ENCODE measurements around the gene IL15. TPM values are rescaled to one million over a fixed set of nuclear protein-coding genes. Genes with fewer than 3 reads are reported as not detected.

IL15 gene
- total and polyA plus RNA-seq, 2 of the 4 experiments (the other 2 are of a cell fraction) = 5.0 to 5.2 TPM

- CTCF ChIA-PET = no interaction called here
- no peak for ATAC-seq (ENCODE audit: low read depth)
Measured at GRCh38 chr4:141771889-141772830, 135.8 kb downstream of the IL15 start.

More at GRCh38 chr4:141771889-141772830, 135.8 kb downstream of the IL15 start:
- Histone ChIP-seq H3K79me1 (ENCODE audit: low read depth in 1 of 2, low read length in 2 of 2) (no peaks in the 10 kb centered on the region), H3K9ac (ENCODE audit: low read depth, low read length) (no peak overlapping the region), H3K14ac (replicated peaks; ENCODE audit: low read depth, low read length) (no peak overlapping the region), H2BK5ac (ENCODE audit: low read depth, low read length, poor library complexity, severe bottlenecking) (no peak overlapping the region), H2BK120ac (ENCODE audit: low read depth, low read length) (no peak overlapping the region), H3K27me3 (ENCODE audit: control insufficient read depth, insufficient read depth, low read length) (no peaks in the 10 kb centered on the region), H3K4ac (ENCODE audit: low read depth, low read length) (no peak overlapping the region), H4K8ac (ENCODE audit: low read depth in 2 of 2, low read length in 2 of 2) (no peak overlapping the region), H3K27ac (ENCODE audit: insufficient read depth, low read length) (no peak overlapping the region), H3K56ac (ENCODE audit: extremely low read depth, insufficient read depth, low read length) (no peak overlapping the region), H3K23ac (ENCODE audit: low read depth, low read length) (no peak overlapping the region; the same call in 1 of the 2 replicates), H2AK9ac (replicated peaks; ENCODE audit: low read depth, low read length, poor library complexity) (no peak overlapping the region), H4K20me1 (ENCODE audit: insufficient read depth, low read length) (no peaks in the 10 kb centered on the region), H3K18ac (ENCODE audit: low read depth, low read length) (peak overlapping the region; percentile 45; the same call in 1 of the 2 replicates), H3K36me3 (ENCODE audit: control insufficient read depth, insufficient read depth, low read length) (no peaks in the 10 kb centered on the region), H3K4me3 (ENCODE audit: insufficient read depth, low read depth, low read length) (no peak overlapping the region), H2AK5ac (ENCODE audit: low read depth, low read length) (no peak overlapping the region), H3K9me3 (ENCODE audit: control insufficient read depth, insufficient read depth, low read length) (no peaks in the 10 kb centered on the region), H4K5ac (ENCODE audit: low read depth, low read length) (peak overlapping the region; percentile 77; the same call in 1 of the 2 replicates), H2BK20ac (ENCODE audit: low read depth, low read length) (no peak overlapping the region), H3K9me1 (ENCODE audit: insufficient read depth, low read length) (no peaks in the 10 kb centered on the region), H4K91ac (ENCODE audit: insufficient read depth, low read depth, low read length) (no peak overlapping the region), H3K4me1 (ENCODE audit: control insufficient read depth, insufficient read depth, low read length) (peaks cover 8% of the 10 kb centered on the region; the same call in 1 of the 2 replicates), H3K4me2 (ENCODE audit: low read depth, low read length) (peak overlapping the region; percentile 56; the same call in 1 of the 2 replicates), H2AFZ (replicated peaks; ENCODE audit: low read length, poor library complexity) (no peak overlapping the region), H2BK15ac (ENCODE audit: low read depth, low read length) (no peak overlapping the region)
- DNase-seq = no peak
- no TSS peak for BruUV-seq (replicated peaks)
- dilution Hi-C loops (cut with HindIII; ENCODE audit: low sequenced_read_pairs, unreplicated experiment) (no loop called here), intact Hi-C loops (cut with micrococcal nuclease) (no loop called here), in situ Hi-C loops (cut with MboI; ENCODE audit: low sequenced_read_pairs) (no loop called here)
- WGBS, 2 experiments (ENCODE audit: extremely low coverage in 2 of 2, insufficient read length in 1 of 2) = no CpG with 5 or more reads among the region's 10 CpGs
- POLR2A ChIA-PET (ENCODE audit: unreplicated experiment) = no interaction called here
- TF ChIP-seq, protein P1, sequence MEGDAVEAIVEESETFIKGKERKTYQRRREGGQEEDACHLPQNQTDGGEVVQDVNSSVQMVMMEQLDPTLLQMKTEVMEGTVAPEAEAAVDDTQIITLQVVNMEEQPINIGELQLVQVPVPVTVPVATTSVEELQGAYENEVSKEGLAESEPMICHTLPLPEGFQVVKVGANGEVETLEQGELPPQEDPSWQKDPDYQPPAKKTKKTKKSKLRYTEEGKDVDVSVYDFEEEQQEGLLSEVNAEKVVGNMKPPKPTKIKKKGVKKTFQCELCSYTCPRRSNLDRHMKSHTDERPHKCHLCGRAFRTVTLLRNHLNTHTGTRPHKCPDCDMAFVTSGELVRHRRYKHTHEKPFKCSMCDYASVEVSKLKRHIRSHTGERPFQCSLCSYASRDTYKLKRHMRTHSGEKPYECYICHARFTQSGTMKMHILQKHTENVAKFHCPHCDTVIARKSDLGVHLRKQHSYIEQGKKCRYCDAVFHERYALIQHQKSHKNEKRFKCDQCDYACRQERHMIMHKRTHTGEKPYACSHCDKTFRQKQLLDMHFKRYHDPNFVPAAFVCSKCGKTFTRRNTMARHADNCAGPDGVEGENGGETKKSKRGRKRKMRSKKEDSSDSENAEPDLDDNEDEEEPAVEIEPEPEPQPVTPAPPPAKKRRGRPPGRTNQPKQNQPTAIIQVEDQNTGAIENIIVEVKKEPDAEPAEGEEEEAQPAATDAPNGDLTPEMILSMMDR (conservative IDR thresholded peaks at IDR 0.05; ENCODE audit: low read depth, low read length) = no peak
- TF ChIP-seq CEBPB (IDR thresholded peaks at IDR 0.05; ENCODE audit: low read depth, low read length) (no peak), NFE2L2 (IDR thresholded peaks at IDR 0.05; ENCODE audit: low read depth, low read length) (no peak), ELK1 (IDR thresholded peaks at IDR 0.05; ENCODE audit: borderline replicate concordance, low read depth, low read length) (no peak), POLR2A (IDR thresholded peaks at IDR 0.05; ENCODE audit: low read depth, low read length) (no peak), RAD21 (IDR thresholded peaks at IDR 0.05; ENCODE audit: low read length) (no peak), RCOR1 (IDR thresholded peaks at IDR 0.05; ENCODE audit: insufficient replicate concordance, low read length) (no peak), RFX5 (IDR thresholded peaks at IDR 0.05; ENCODE audit: low read depth, low read length) (no peak), MAFK (IDR thresholded peaks at IDR 0.05; ENCODE audit: low read depth, low read length) (no peak), MAZ (IDR thresholded peaks at IDR 0.05; ENCODE audit: borderline replicate concordance, low read depth, low read length) (no peak), SMC3 (IDR thresholded peaks at IDR 0.05; ENCODE audit: low read depth, low read length) (no peak), BHLHE40 (IDR thresholded peaks at IDR 0.05; ENCODE audit: low read depth, low read length) (no peak), CHD1 (IDR thresholded peaks at IDR 0.05; ENCODE audit: low read depth, low read length) (no peak)
- TF ChIP-seq, protein P2, sequence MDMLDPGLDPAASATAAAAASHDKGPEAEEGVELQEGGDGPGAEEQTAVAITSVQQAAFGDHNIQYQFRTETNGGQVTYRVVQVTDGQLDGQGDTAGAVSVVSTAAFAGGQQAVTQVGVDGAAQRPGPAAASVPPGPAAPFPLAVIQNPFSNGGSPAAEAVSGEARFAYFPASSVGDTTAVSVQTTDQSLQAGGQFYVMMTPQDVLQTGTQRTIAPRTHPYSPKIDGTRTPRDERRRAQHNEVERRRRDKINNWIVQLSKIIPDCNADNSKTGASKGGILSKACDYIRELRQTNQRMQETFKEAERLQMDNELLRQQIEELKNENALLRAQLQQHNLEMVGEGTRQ (IDR thresholded peaks at IDR 0.05; ENCODE audit: low read depth, low read length) = no peak

Data from IMR-90 (cell line).